ENCODE results near the gene SHMT2. TPM values are rescaled to one million over a fixed set of nuclear protein-coding genes. Genes with fewer than 3 reads are reported as not detected.

SHMT2 gene
- total RNA-seq, 1 donor from 2014 or later: 54.0 TPM

GRCh38 chr12:57215668-57216013 is 13.9 kb upstream of the SHMT2 start:
- Histone ChIP-seq H3K36me3 (peaks cover 0 to 16% of the 10 kb centered on the region in 2 donors), H3K9me3 (no peaks in the 10 kb centered on the region), H3K4me3 (no peak overlapping the region), H3K27me3 (no peaks in the 10 kb centered on the region), H3K4me1 (peaks cover 47% of the 10 kb centered on the region), H3K27ac (no peak overlapping the region)
- DNase-seq (ENCODE audit: extremely low spot score in 2 of 2): no peak
- TF ChIP-seq POLR2AphosphoS5 (IDR thresholded peaks at IDR 0.05; ENCODE audit: insufficient read depth in 1 of 2, low read depth in 1 of 2): no peak
- TF ChIP-seq POLR2A (IDR thresholded peaks at IDR 0.05): no peak
- TF ChIP-seq, protein P1, sequence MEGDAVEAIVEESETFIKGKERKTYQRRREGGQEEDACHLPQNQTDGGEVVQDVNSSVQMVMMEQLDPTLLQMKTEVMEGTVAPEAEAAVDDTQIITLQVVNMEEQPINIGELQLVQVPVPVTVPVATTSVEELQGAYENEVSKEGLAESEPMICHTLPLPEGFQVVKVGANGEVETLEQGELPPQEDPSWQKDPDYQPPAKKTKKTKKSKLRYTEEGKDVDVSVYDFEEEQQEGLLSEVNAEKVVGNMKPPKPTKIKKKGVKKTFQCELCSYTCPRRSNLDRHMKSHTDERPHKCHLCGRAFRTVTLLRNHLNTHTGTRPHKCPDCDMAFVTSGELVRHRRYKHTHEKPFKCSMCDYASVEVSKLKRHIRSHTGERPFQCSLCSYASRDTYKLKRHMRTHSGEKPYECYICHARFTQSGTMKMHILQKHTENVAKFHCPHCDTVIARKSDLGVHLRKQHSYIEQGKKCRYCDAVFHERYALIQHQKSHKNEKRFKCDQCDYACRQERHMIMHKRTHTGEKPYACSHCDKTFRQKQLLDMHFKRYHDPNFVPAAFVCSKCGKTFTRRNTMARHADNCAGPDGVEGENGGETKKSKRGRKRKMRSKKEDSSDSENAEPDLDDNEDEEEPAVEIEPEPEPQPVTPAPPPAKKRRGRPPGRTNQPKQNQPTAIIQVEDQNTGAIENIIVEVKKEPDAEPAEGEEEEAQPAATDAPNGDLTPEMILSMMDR (IDR thresholded peaks at IDR 0.05): no peak
- intact Hi-C loops (cut with DNase I): no loop called here

GRCh38 chr12:57216014-57216911 is 13.2 kb upstream of the SHMT2 start, which contains the start of gene NXPH4:
NXPH4 (plus strand) TSS chr12:57216794; CDS start chr12:57216970, 176 bp downstream.
- TF ChIP-seq, protein P1 (IDR thresholded peaks at IDR 0.05): no peak
- TF ChIP-seq POLR2A (IDR thresholded peaks at IDR 0.05) (no peak), POLR2AphosphoS5 (IDR thresholded peaks at IDR 0.05; ENCODE audit: insufficient read depth in 1 of 2, low read depth in 1 of 2) (no peak)
- peaks cover 0 to 11% of the 10 kb centered on the region in 2 donors for H3K36me3 ChIP-seq
- H3K27ac ChIP-seq: no peak within 1 kb of the TSS
- no peaks in the 10 kb centered on the region for H3K9me3 ChIP-seq
- intact Hi-C loops (cut with DNase I): no loop called here
- peaks cover 47% of the 10 kb centered on the region for H3K4me1 ChIP-seq
- peaks cover 2% of the 10 kb centered on the region for H3K27me3 ChIP-seq
- peak within 1 kb of the TSS; percentile 40 to 59 for H3K4me3 ChIP-seq
- DNase-seq (ENCODE audit: extremely low spot score in 2 of 2): no peak

GRCh38 chr12:57216921-57217879 is 12.3 kb upstream of the SHMT2 start:
- no peak overlapping the region for H3K27ac ChIP-seq
- peak overlapping the region; percentile 40 to 59 for H3K4me3 ChIP-seq
- H3K27me3 ChIP-seq: peaks cover 7% of the 10 kb centered on the region
- intact Hi-C loops (cut with DNase I): no loop called here
- no peaks in the 10 kb centered on the region for H3K9me3 ChIP-seq
- H3K36me3 ChIP-seq: peaks cover 0 to 4% of the 10 kb centered on the region in 2 donors
- no peak for TF ChIP-seq POLR2A (IDR thresholded peaks at IDR 0.05)
- TF ChIP-seq, protein P1 (IDR thresholded peaks at IDR 0.05): no peak
- TF ChIP-seq POLR2AphosphoS5 (IDR thresholded peaks at IDR 0.05; ENCODE audit: insufficient read depth in 1 of 2, low read depth in 1 of 2): no peak
- DNase-seq (ENCODE audit: extremely low spot score in 2 of 2): no peak
- H3K4me1 ChIP-seq: peaks cover 47% of the 10 kb centered on the region

DNA sequence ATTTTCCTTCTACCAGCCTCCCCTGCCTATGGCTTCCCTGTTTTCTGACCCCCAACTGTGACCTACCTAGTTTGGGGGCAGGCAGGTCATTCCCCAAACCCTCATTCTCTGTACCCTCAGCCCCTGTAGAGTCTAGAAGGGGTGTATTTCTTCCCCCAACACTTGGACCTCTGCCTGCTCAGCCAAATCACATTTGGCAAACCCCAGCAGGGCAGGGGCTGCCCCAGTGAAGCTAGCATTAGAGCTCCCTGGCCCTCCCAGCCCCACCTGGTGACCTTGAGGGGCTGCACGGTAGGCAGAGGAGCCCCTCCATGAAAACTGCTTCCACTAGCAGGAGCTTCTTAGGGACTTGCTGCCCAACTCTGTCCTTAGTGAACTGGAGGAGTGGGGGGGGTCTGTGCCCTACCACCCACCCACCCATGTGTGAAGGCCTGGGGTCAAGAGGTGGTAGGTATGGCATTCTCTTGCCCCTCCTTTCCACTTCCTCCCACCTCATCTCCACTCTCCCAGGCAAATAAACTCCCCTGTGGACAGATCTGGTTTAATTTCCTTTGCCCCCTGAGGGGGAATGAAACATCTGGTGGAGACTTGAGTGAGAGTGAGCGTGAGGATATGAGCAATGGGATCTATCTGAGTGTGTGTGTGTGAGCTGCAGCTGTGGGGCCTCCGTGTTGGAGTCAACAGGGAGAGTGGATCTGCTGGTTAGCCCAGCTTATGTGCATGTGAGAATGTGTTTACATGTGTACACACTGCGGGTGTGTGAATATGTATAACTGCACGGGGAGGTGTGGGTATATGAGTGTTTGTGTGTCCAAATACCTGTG is 11.3 kb upstream of the SHMT2 start:
- intact Hi-C loops (cut with DNase I): no loop called here
- no peaks in the 10 kb centered on the region for H3K36me3 ChIP-seq
- no peak overlapping the region for H3K27ac ChIP-seq
- H3K9me3 ChIP-seq: no peaks in the 10 kb centered on the region
- peaks cover 46% of the 10 kb centered on the region for H3K4me1 ChIP-seq
- H3K27me3 ChIP-seq: peaks cover 7% of the 10 kb centered on the region
- H3K4me3 ChIP-seq: no peak overlapping the region
- TF ChIP-seq POLR2A (IDR thresholded peaks at IDR 0.05): no peak
- TF ChIP-seq, protein P1 (IDR thresholded peaks at IDR 0.05): no peak
- TF ChIP-seq POLR2AphosphoS5 (IDR thresholded peaks at IDR 0.05; ENCODE audit: insufficient read depth in 1 of 2, low read depth in 1 of 2): no peak
- DNase-seq (ENCODE audit: extremely low spot score in 2 of 2): no peak
